HG03439 (cell line): ENCODE measurements around the gene SDC4.

Experiments used
- ATAC-seq: cut with Tn5 transposase; IDR thresholded peaks from one replicate; pipeline ENCODE4 v1.9.1; 2021; ENCODE audit warnings: mild to moderate bottlenecking, moderate library complexity; ENCODE audit not compliant: unreplicated experiment

The SDC4 gene

DNA sequence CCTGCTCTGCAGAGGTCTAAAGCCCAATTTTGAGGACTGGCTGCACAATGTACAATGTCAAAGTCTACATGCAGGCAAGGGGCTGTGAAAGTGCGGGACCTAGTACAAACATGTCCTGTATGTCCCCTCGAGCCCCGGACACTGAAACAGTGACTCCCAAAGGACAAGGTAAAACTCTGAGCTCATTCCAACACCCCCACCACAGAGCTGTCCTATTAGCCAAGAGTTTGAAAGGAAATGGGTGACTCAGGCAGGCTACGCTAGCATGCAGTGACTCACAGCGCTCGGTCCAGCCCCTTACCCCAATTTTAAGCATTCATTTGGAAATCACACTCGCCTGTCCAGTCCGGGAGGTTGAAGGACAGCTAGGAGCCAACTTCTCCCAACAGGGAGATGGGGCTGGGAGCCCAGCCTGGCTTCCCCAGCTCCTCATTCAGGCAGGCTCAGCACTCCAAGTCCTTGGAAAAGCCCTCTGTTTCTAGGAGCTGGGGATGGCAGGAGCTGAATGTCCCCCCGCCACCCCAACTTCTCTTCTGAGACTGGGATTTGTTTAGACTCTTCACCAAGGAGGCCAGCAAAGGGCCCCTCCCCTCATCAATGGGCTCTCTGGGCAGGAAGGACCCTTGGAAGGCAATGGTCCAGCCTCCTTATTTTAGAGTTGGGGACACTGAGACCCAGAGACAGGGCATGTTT lies 3.9 kb downstream of the SDC4 start:
- ATAC-seq = no peak

DNA sequence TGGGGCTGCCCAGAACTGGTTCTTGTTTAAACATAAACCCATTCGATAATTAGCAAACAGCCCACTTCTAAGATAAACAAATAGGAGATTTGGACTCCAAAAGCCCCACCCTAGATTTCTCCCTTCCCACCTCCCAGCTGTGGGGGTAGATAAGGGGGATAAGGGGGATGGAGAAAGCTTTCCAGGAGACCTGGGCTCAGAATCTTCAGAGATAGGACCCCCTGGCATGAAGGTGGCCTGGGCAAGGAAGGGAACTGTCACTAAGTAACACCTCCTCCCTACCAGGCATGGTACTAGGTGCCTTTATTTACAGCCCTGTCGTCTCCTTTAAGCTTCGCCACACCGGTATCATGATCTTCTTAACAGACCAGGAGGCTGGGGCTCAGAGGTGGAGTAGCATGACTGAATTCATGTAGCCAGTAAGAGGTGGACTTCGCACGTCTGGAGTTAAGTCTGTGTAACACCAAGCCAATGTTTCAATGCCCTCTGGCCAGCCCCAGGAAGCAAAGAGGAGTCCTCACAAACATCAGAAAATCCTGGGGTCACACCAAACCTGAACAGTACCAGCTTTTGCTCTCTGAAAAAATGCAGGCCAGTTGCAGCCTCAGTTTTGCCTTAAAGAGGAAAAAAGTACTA lies 4.6 kb downstream of the SDC4 start:
- no peak for ATAC-seq

DNA sequence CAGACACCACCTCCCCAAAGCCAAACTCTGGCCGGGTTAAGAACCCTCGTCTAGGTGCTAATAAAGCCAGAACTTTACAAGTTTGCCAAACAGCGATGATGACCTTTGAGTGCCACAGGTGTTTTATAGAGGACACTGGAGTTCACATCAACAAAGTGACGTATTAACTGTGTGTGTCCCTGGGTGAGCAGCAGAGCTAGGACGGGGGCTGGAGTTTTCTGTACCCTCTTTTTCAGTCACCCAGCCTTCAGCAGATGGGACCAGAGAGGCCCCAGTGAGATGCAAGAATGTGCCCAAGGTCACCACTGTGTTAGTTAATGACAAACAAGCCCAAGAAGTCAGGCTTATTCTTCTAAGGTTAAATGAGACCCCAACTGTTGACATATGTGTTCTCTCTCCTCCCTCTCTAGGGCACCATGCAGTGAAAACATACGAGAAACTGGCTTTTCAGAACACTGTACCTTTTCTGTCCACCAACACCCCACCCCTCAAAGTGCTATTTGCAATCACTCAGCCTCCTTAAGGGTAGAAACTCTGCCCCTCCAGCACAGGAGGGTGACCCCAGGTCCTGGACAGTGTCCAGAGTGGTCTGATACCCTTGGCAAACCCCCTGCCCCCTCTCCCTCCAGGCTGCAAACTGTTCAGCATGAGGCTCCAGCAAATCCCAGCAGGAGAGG lies 5.2 kb downstream of the SDC4 start:
- ATAC-seq = no peak

DNA sequence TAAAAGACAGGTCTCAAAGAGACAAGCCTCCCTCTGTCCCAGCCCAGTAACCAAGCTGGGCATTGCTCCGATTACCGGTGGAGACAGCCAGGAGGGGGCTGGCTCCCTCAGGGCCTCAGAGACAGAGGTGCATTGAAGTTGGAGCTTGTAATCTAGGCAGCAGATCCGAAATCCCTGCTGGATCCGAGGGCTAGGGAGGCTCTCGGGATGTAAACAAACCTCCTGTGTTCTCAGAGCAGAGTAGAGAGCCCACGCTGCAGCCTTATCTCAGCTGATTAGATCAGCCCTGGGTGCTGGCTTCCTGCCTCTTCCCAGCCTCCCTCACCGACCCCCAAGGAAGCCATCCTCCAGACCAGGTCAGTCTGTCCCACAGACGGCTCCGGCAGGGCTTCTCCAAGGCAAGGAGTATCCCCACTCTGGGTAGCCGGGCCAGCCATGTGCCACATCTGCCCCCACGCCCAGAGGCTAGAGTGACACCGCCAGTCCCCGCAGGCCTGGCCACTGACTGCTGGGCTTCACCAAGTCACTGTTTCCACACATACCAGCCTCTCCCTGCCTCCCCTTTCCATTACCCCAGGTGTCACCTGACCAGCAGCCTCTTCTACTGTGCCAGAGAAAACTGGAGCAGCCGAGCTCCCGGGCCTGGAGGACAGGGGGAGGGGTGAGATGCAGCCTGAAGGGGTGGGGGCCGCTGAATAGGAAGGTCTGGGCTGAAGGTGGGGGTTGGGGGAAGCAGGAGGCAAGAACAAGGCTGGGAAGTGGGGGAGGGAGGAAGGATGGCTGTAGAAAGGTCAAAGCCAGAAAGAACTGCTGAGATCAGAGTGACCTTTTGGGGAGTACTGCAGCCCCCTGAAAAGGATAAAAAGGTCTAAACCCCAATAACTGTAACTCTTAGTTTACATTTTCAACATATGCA lies 6.0 kb downstream of the SDC4 start:
- no peak for ATAC-seq

DNA sequence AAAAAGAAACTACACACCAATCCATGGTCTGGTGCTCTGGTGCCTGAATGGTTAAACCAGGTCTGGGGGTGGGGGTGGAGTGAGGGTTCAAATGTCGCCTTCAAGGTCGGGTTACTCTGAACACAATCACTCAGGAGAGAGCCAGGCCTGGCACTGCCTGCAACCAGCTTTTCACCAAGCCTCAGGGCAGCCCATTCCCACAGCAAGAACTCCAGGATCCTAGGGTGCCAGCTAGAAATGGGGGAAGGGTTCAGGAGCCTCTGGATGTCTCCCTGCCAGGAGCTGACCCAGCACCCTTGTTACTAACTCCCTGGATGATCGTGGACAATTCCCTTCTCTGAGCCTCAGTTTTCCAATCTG lies 6.7 kb downstream of the SDC4 start:
- ATAC-seq = no peak

DNA sequence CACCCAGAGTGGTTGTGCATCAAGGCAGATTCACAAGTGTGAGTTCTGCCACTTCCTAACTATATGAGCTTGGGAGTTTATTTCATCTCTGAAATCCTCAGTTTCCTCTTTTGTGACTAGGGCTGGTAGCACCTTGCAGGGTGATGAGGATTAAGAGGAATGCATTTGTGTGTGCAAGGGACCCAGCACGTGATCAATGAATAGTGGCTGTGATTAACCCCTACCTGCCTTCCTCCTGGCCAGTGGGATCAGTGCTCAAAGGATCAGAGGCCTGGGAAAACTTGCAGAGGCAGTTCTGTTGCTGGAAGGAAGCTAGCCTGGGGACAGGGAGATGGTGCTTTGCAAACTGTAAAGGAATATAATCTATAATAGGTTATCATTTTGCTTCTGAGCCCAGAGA lies 7.3 kb downstream of the SDC4 start:
- ATAC-seq = no peak

DNA sequence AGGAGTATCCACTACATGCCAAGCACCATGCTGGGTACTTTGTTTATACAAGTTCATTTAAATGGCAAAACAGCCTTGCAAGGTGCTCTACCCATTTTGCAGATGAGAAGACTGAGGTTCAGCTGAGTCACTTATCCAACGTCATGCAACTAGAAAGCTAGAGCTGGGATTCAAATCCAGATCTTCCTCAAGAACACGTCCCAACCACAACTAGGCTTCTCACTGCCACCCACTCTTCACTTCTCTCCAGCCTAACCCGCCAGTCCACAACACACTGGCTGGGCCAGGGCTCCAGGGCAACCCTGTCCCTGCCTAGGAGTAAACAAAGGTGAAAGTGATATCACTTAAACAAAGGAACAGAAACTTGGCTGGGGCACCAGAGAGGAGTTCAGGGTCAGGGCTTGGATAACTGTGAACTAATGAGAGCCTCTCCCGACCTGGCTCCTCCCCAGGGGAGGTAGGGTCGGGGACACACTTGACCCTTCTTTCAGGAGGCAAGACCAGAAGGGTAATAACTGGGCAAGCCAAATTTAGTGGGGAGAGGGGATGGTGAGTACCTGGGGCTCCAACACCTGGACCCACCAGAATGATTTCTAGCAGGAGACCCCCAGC lies 7.9 kb downstream of the SDC4 start:
- ATAC-seq = no peak

DNA sequence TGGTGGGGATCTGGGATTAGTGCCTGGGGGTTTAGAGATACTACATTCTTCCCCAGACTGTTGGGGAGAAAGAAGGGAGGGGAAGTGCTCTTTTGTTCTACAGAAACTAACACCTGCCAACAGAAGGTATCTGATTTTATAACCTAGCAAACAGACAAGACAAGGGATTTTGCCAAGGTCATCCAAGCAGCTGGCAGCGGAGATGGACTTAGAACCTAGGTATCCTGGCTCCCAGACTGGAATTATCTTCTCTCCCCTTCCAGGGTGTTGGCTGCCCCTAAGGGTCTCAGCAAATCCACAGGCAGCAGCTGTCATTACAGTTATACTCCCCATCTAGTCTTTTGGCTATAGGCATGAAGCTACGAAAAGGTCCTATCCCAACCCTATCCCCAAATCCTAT lies 8.4 kb downstream of the SDC4 start:
- no peak for ATAC-seq

DNA sequence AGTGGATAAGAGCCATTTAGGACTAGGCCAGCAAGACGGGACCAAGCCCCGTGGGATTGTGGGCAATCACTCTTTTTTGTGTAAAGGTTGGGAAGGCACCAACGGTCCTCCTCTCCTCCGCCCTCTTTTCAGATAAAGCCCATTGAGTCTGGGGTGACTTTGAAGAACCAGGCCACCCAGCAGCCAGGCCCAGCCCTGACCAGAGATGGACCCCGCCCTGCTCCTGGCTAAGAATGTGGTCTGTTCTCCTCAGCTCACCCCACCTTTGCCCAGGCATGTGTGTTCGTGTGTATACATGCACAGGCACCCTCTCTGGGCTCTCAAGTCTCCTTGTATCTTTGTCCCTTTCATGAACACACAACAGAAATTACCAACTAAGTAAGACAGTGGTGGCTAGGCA lies 9.1 kb downstream of the SDC4 start:
- ATAC-seq = no peak

DNA sequence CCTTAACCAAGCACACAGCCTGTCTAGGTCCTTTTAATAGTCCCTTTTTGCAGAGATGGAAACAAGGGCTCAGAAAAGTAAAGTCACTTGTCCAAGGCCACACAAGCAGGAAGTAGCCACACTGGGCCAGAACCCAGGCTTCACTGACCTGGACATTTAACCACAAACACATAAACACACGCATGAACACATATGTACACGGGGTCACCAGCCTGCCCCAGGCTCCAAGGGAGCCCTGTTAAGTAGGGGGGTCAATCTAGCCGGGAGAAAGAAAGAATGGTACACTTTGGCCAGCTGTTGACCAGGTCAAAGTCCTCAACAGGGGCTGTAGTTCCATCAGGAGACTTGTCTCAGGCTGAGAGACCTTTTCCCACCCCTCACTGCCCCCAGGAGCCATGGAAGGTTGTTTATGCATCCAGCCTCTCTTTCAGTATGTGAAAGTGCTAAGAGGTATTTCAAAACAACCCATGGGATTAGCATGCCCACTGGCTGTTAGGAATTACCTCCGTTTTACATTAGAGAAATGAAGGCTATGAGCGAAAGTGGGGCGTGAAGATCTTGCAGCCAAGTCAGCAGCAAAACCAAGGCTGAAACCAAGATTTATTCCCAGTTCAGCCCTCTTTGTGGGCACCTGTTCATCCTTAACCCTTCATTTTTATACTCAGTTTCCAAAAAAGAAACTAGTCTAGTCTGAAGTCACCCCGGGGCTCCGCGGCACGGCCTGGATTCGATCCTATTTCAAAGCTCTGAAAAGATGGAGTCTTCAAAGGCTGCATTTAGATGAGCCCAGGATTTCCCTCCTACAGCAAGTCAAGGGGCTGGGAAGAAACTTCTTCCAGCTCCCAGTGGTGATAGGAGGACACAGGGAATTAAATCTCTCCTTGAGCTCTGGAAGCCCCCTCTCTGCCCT lies 9.8 kb downstream of the SDC4 start:
- ATAC-seq = no peak

DNA sequence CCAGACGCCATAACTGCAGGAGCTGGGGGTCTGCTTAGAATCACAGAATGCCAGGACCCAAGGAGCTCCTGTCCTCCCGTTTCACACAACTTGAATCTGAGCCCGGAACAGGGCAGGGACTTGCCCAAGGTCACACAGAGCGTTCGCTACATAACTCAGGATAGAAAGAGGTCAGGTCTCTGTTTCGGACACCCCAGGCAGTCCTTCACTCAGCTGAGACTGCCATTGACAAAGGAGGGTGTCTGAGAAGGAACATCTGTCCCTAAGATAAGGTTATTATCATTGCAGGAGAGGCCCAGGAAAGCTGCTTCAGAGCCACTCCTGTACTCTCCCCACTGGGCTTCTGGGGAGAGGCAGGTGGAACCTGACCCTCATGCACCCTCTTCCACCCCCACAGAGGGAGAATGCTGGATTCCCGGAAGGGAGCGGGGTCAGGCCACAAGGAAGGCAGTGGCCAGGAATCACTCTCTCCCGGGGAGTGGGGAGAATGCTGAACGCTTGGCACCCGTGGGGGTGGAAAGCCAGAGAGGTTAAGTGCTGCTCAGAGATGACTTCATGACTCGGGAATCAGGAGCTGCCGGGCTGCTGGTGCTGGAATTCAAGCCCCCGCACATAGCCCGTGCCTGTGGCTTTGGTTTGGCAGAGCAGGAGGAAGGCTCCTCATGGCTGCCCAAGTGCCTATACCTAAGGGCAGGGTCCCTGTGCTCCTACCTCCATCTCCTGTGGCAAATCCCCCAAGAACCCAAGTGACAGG lies 10.7 kb downstream of the SDC4 start:
- no peak for ATAC-seq

DNA sequence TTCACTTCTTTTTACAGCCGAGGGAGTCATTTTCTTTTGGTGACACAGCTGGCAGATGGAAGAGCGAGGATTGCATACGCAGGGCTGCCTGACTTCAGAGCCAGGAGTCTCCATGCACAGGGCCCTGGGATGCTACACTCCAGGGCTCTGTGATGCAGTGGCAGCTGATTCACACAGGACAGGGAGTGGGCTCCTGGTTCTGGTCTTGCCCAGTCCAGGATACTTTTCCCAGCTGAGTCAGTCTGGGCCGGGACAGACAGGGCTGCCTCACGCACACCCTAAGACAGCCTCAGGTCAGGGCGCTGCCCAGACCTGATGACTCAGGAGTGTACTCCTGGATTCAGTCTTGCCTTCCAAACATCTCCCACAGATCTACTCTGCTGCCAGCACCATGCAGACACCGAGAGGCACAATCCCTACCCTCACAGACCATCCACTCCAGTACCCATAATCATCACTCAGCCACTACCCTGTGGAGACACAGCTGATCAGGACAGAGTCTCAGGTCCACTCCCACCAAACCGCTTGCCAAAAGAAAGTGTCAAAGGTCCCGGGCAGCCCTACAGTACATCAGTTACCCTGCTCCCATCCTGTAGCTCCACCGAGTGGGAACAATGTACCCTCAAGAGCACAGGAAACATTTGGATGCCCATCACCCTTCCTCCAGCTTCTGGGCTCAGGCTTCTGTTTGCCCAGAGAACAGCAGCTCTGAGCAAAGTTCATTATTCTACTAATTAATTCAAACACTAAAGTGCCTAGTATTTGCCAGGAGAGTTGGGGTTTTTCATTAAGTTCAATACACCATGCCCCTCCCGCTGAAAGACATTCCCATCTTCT lies 11.5 kb downstream of the SDC4 start:
- no peak for ATAC-seq

DNA sequence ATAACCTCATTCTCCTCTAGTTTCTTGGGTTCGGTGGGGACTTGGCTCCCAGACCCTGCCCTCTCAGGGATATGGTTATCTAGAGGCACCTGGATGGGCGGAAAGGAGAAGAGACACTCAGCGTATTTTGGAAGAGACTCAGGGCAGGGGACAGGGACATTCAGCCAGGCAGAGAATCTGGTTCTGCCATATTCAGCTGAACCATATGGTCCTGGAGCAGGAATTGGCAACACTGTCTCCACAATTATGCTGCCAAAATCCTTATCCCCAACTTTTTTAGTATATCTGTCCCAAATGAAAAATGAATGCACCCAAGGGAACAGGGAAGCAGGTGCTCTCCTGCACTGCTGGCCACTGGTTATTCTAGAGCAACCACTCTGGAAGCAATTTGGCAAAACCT lies 17.7 kb downstream of the SDC4 start:
- no peak for ATAC-seq

DNA sequence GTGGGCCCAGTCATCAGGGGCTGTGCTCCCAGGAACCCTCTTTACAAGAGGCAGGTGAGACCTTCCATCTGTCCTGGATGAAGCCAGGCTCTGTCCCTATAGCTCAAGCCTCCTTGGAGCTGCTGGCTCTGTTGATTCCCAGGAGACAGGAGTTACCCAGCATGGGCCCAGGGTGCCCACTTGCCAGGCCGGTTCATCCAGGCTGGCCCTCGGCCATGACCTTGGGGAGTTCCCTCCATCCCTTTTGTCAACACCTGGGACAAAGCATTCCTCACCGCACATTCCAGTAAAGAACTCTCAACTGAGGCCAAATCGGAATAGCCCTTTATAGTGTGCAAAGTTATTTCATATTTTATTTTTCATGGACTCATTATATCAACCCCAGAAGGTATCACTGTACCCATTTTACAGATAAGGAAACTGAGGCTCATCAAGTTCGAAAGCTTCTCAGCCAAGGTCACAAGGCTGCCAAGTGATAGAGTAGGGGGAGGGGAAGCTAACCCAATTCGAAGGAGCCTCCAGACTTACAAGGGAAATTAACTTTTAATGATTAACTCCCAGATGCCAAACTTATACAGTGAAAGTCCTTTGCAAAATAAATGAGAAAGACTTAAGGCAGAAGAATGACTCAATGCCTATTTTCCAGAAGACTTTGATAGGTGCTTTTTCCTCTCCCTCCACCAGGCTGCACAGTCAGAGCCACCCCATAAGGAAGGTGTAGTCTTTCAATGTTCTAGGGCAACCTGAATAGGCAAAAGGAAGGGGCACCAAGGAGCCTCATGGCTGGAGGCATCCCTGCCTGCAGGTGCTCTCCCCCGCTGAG lies 18.5 kb downstream of the SDC4 start:
- no peak for ATAC-seq

DNA sequence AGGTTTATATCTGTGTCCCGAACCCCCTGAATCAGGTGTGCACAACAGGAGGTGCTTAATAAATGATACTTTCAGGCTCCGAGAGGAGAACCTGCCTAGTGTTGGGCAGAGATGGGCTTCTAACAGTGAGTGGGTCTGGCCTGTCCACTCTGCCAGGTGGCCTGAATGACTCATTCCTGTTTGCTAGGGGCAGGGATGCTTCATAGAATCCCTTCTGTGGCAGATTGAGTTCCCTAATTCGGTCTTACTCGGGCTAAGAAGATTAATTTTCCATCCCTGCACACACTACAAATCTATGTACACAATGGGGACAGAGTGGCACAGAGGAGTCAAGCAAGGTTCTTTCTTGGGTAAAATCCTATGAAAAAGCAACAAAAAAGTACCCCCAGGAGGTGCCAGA lies 19.8 kb downstream of the SDC4 start:
- ATAC-seq = no peak

DNA sequence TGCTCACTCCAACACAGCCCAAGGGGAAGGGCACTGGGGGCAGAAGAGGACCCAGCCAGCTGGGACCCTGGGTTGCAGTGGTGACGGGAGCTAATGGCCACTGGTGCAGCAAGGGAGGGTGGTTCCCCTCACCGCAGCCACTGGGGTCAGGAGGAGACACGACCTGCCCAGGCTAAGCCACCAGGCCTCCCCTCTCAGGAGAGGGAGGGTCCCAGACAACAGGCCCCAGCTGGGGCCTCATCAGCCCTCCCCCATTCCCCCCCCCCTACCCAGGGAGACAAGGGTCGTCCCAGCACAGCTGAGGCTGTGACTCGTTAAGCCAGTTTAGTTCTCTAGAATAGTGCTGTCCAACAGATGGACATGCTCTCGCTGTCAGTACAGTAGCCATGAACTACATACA lies 22.9 kb downstream of the SDC4 start:
- ATAC-seq = no peak

DNA sequence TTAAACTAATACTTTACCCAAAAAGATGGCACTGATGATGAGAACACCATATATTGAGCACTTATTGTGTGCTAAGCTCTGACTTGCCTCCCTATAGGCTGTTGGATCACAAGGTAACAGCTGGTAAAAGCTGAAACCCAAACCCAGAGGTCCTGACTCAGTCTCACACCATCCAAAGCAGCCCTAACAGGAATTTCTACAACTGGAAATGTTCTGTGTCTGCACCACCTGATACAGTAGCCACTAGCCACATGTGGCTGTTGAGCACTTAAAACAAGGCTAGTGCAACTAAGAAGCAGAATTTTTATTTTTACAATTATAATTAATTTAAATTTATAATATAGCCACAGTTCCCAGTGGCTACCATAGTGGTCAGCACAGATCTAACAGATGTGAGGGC lies 24.5 kb downstream of the SDC4 start:
- ATAC-seq = no peak
